Activated naive CD4-positive, alpha-beta T cell treated with anti-CD3 and anti-CD28 coated beads, Interleukin-2, amount 50 U/mL, for 72 hours (primary cell): ENCODE results near the gene FNDC11. TPM values are rescaled to one million over a fixed set of nuclear protein-coding genes. Genes with fewer than 3 reads are reported as not detected.

ENCODE experiments used
- ATAC-seq, 2 donors: fragments of 150-1000 bp; cut with Tn5 transposase; 2 replicates each; pipeline ENCODE4 v1.10.0; 2021; ENCODE audit warnings: mild to moderate bottlenecking in 2 of 2, moderate library complexity in 2 of 2
- DNase-seq, 2 donors: peaks; one replicate each; pipeline ENCODE4 v3.0.0; 2021 to 2022; ENCODE audit warnings: low spot score in 2 of 2
- H3K27ac Mint-ChIP-seq, 2 donors: one replicate each; pipeline ENCODE4 v1.8.0; 2022; ENCODE audit warnings: mild to moderate bottlenecking in 2 of 2, mixed read lengths in 2 of 2
- H3K36me3 Mint-ChIP-seq, 2 donors: one replicate each; pipeline ENCODE4 v1.8.0; 2022; ENCODE audit warnings: mixed read lengths in 2 of 2
- H3K9me3 Mint-ChIP-seq, 2 donors: one replicate each; pipeline ENCODE4 v1.8.0; 2022; ENCODE audit warnings: mixed read lengths in 2 of 2
- total RNA-seq, 2 donors: library from RNA; stranded (reverse); gene quantifications; one replicate each; pipeline ENCODE4 v1.2.3, GENCODE V29; 2022

The FNDC11 gene
- total RNA-seq, 2 donors from 2014 or later: 0.10 TPM; not detected in 1

GRCh38 chr20:63577317-63577894 lies 23.4 kb downstream of the FNDC11 start:
- DNase-seq (no peak), ATAC-seq (no peak)
- H3K36me3 Mint-ChIP-seq: no peaks in the 10 kb centered on the region
- no peaks in the 10 kb centered on the region for H3K9me3 Mint-ChIP-seq
- H3K27ac Mint-ChIP-seq: no peak overlapping the region

- Mint-ChIP-seq H3K27ac (no peak overlapping the region), H3K9me3 (no peaks in the 10 kb centered on the region), H3K36me3 (no peaks in the 10 kb centered on the region)
- no peak for DNase-seq
- no peak for ATAC-seq
Measured at GRCh38 chr20:63578224-63579016, 24.5 kb downstream of the FNDC11 start.

- Mint-ChIP-seq H3K27ac (no peak overlapping the region), H3K9me3 (no peaks in the 10 kb centered on the region), H3K36me3 (no peaks in the 10 kb centered on the region)
- ATAC-seq: no peak
- no peak for DNase-seq
Measured at GRCh38 chr20:63579017-63579694, 25.2 kb downstream of the FNDC11 start.

GRCh38 chr20:63580796-63581461 lies 27.0 kb downstream of the FNDC11 start:
- peak; percentile 88 to 89 for ATAC-seq
- peak in 1 of 2 donors; percentile 59 for DNase-seq
- no peaks in the 10 kb centered on the region for H3K9me3 Mint-ChIP-seq
- no peak overlapping the region for H3K27ac Mint-ChIP-seq
- no peaks in the 10 kb centered on the region for H3K36me3 Mint-ChIP-seq

GRCh38 chr20:63582382-63583063 lies 28.6 kb downstream of the FNDC11 start:
- DNase-seq (no peak), ATAC-seq (no peak)
- H3K27ac Mint-ChIP-seq: no peak overlapping the region
- no peaks in the 10 kb centered on the region for H3K36me3 Mint-ChIP-seq
- H3K9me3 Mint-ChIP-seq: no peaks in the 10 kb centered on the region

- ATAC-seq: no peak
- DNase-seq: no peak
Measured at GRCh38 chr20:63585616-63586565, 31.9 kb downstream of the FNDC11 start.

GRCh38 chr20:63586797-63587196 lies 32.8 kb downstream of the FNDC11 start:
- H3K36me3 Mint-ChIP-seq: peaks cover 0 to 10% of the 10 kb centered on the region in 2 donors
- ATAC-seq: no peak
- H3K9me3 Mint-ChIP-seq: no peaks in the 10 kb centered on the region
- DNase-seq: no peak
- no peak overlapping the region for H3K27ac Mint-ChIP-seq

More at GRCh38 chr20:63585616-63586565, 31.9 kb downstream of the FNDC11 start:
- Mint-ChIP-seq H3K36me3 (peaks cover 0 to 7% of the 10 kb centered on the region in 2 donors), H3K9me3 (no peaks in the 10 kb centered on the region), H3K27ac (no peak overlapping the region)

GRCh38 chr20:63587256-63587655 lies 33.3 kb downstream of the FNDC11 start:
- DNase-seq: no peak
- Mint-ChIP-seq H3K9me3 (no peaks in the 10 kb centered on the region), H3K36me3 (peaks cover 0 to 10% of the 10 kb centered on the region in 2 donors), H3K27ac (peak overlapping the region in 1 of 2 donors; percentile 39)
- no peak for ATAC-seq

GRCh38 chr20:63587776-63588591 lies 34.0 kb downstream of the FNDC11 start:
- peak overlapping the region in 1 of 2 donors; percentile 39 for H3K27ac Mint-ChIP-seq
- ATAC-seq (no peak), DNase-seq (no peak)
- H3K36me3 Mint-ChIP-seq: peaks cover 0 to 12% of the 10 kb centered on the region in 2 donors
- no peaks in the 10 kb centered on the region for H3K9me3 Mint-ChIP-seq

GRCh38 chr20:63588641-63589041 lies 34.7 kb downstream of the FNDC11 start:
- DNase-seq: no peak
- Mint-ChIP-seq H3K27ac (no peak overlapping the region), H3K9me3 (no peaks in the 10 kb centered on the region), H3K36me3 (peaks cover 0 to 18% of the 10 kb centered on the region in 2 donors)
- no peak for ATAC-seq

GRCh38 chr20:63589261-63590217 lies 35.6 kb downstream of the FNDC11 start:
- DNase-seq (no peak), ATAC-seq (no peak)
- Mint-ChIP-seq H3K27ac (peak overlapping the region in 1 of 2 donors; percentile 39), H3K36me3 (peaks cover 0 to 18% of the 10 kb centered on the region in 2 donors), H3K9me3 (no peaks in the 10 kb centered on the region)

GRCh38 chr20:63590218-63591146 lies 36.5 kb downstream of the FNDC11 start:
- Mint-ChIP-seq H3K36me3 (peaks cover 0 to 18% of the 10 kb centered on the region in 2 donors), H3K9me3 (no peaks in the 10 kb centered on the region), H3K27ac (peak overlapping the region in 1 of 2 donors; percentile 39)

GRCh38 chr20:63591147-63591533 lies 37.2 kb downstream of the FNDC11 start:
- ATAC-seq: no peak
- Mint-ChIP-seq H3K27ac (no peak overlapping the region), H3K9me3 (no peaks in the 10 kb centered on the region), H3K36me3 (peaks cover 0 to 18% of the 10 kb centered on the region in 2 donors)
- no peak for DNase-seq

More at GRCh38 chr20:63590218-63591146, 36.5 kb downstream of the FNDC11 start:
- DNase-seq: no peak
- no peak for ATAC-seq
